ENCODE data around the gene ASRGL1. TPM values are rescaled to one million over a fixed set of nuclear protein-coding genes. Genes with fewer than 3 reads are reported as not detected.
A peak's percentile ranks its signal among the peaks of the same experiment; 100 is the strongest.
"Not testable (repeated sequence)": the region's sequence is repeated elsewhere in the genome, so short reads cannot be mapped to it uniquely, and the experiment has no call there.

ASRGL1 gene
- total RNA-seq, 1 experiment from 2014 or later, result 51.6 TPM

DNA sequence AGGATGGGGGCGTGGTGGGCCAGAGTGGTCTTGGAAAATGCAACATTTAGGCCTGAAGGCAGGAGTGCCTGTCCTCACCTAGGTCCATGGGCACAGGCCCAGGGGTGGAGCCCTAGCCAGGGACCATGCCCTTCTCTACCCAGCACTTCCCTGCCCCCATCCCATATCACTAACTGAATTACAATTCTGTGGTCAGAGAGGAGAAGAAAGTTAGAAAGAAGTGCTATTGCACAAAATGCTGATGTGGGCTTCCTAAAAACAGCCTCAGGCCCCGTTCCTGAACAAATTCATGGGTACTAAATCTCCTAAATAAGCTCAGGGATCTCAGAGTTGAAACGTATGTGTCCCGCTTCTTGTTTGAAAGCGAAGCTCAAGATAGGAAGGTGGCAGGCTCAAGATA is 3.5 kb upstream of the ASRGL1 start (continued):
- TF ChIP-seq CBFB (CRISPR knock-in tag; IDR thresholded peaks at IDR 0.05; ENCODE audit: low read depth) (no peak), ZNF317 (CRISPR knock-in tag; IDR thresholded peaks at IDR 0.05; ENCODE audit: borderline replicate concordance, low read depth) (no peak), IRF1 (CRISPR knock-in tag; IDR thresholded peaks at IDR 0.05) (no peak)
- TF ChIP-seq, protein P1, sequence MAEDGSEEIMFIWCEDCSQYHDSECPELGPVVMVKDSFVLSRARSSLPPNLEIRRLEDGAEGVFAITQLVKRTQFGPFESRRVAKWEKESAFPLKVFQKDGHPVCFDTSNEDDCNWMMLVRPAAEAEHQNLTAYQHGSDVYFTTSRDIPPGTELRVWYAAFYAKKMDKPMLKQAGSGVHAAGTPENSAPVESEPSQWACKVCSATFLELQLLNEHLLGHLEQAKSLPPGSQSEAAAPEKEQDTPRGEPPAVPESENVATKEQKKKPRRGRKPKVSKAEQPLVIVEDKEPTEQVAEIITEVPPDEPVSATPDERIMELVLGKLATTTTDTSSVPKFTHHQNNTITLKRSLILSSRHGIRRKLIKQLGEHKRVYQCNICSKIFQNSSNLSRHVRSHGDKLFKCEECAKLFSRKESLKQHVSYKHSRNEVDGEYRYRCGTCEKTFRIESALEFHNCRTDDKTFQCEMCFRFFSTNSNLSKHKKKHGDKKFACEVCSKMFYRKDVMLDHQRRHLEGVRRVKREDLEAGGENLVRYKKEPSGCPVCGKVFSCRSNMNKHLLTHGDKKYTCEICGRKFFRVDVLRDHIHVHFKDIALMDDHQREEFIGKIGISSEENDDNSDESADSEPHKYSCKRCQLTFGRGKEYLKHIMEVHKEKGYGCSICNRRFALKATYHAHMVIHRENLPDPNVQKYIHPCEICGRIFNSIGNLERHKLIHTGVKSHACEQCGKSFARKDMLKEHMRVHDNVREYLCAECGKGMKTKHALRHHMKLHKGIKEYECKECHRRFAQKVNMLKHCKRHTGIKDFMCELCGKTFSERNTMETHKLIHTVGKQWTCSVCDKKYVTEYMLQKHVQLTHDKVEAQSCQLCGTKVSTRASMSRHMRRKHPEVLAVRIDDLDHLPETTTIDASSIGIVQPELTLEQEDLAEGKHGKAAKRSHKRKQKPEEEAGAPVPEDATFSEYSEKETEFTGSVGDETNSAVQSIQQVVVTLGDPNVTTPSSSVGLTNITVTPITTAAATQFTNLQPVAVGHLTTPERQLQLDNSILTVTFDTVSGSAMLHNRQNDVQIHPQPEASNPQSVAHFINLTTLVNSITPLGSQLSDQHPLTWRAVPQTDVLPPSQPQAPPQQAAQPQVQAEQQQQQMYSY (CRISPR knock-in tag; IDR thresholded peaks at IDR 0.05), result no peak

GRCh38 chr11:62336949-62337302 is 322 bp upstream of the ASRGL1 start:
- not testable (repeated sequence) for ATAC-seq; H3K36me3 Mint-ChIP-seq; H3K9me3 Mint-ChIP-seq; DNase-seq (ENCODE audit: low spot score)
- CTCF ChIA-PET, result interaction anchor here (0.5 to 1.9 kb wide), 6 partner anchors 31 to 206 kb away, joined by 3 to 7 read pairs (median 6); no protein-coding TSS in a partner anchor
- POLR2A ChIA-PET, result interaction anchor here (1.4 kb wide), 1 partner anchor 255 kb away, joined by 4 read pairs; the partner anchor contains the start of gene TUT1
- H3K27ac Mint-ChIP-seq, result peak overlapping the region; percentile 57; the same call in 1 of the 2 replicates
- peak overlapping the region; percentile 92 for H3K4me3 Mint-ChIP-seq
- TF ChIP-seq ZBTB43 (CRISPR knock-in tag; IDR thresholded peaks at IDR 0.05), result 0 out of 2 replicates have a peak, but pooled peaks have one; percentile 64
- TF ChIP-seq, protein P2, sequence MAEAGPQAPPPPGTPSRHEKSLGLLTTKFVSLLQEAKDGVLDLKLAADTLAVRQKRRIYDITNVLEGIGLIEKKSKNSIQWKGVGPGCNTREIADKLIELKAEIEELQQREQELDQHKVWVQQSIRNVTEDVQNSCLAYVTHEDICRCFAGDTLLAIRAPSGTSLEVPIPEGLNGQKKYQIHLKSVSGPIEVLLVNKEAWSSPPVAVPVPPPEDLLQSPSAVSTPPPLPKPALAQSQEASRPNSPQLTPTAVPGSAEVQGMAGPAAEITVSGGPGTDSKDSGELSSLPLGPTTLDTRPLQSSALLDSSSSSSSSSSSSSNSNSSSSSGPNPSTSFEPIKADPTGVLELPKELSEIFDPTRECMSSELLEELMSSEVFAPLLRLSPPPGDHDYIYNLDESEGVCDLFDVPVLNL (CRISPR knock-in tag; IDR thresholded peaks at IDR 0.05; ENCODE audit: borderline replicate concordance, low read depth), result 0 out of 2 replicates have a peak, but pooled peaks have one; percentile 49
- peaks cover 26% of the 10 kb centered on the region for H3K4me1 Mint-ChIP-seq
- H3K27me3 Mint-ChIP-seq (ENCODE audit: low read depth), result peaks cover 35% of the 10 kb centered on the region

DNA sequence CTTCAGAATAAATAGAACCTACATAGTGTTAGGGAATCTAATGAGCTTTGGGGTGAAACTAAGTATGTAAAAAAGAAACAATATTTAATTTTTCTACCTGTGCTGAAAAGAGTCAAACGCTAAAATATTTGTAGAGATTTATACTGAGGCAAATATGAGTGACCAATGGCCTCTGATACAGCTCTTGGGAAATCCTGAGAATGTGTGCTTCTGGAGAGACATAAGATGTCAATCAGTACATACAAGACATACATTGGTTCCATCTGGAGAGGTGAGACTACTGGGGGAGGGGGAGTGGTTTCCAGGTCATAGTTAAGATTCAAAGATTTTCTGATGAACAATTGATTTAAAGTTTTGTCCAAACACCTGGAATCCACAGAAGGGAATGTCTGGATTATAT is 970 bp downstream of the ASRGL1 start:
- H3K4me1 Mint-ChIP-seq, result peaks cover 26% of the 10 kb centered on the region
- ChIA-PET POLR2A (interaction anchor here (1.1 to 1.4 kb wide), 2 partner anchors 156 to 253 kb away, joined by 3 to 4 read pairs; partner anchors contain the start of gene TUT1), CTCF (interaction anchor here (0.6 to 1.9 kb wide), 9 partner anchors 12 to 236 kb away, joined by 3 to 7 read pairs (median 5); partner anchors contain the start of gene EEF1G)
- no peak overlapping the region for H3K27ac Mint-ChIP-seq
- peaks cover 35% of the 10 kb centered on the region for H3K27me3 Mint-ChIP-seq (ENCODE audit: low read depth)
- no peak for TF ChIP-seq IRF2 (CRISPR knock-in tag; IDR thresholded peaks at IDR 0.05; ENCODE audit: borderline replicate concordance, low read depth)
- H3K9me3 Mint-ChIP-seq, result no peaks in the 10 kb centered on the region
- no peak for DNase-seq (ENCODE audit: low spot score)
- 0 out of 2 replicates have a peak, but pooled peaks cover 4% of the 10 kb centered on the region for H3K36me3 Mint-ChIP-seq
- H3K4me3 Mint-ChIP-seq, result peak overlapping the region; percentile 92
- ATAC-seq, result no peak

GRCh38 chr11:62340269-62340901 is 3.1 kb downstream of the ASRGL1 start:
- Mint-ChIP-seq H3K4me1 (peaks cover 26% of the 10 kb centered on the region), H3K9me3 (no peaks in the 10 kb centered on the region), H3K27ac (no peak overlapping the region), H3K4me3 (no peak overlapping the region), H3K27me3 (ENCODE audit: low read depth) (peaks cover 25% of the 10 kb centered on the region), H3K36me3 (peaks cover 13% of the 10 kb centered on the region)
- ATAC-seq, result peak; percentile 50
- ChIA-PET POLR2A (no interaction called here), CTCF (interaction anchor here (0.6 to 2.6 kb wide), 23 partner anchors 9 to 413 kb away, joined by 3 to 18 read pairs (median 4); partner anchors contain the start of genes CSKMT, TUT1 and ZBTB3)
- DNase-seq (ENCODE audit: low spot score), result peak; percentile 69
- no peak for TF ChIP-seq ZNF512 (CRISPR knock-in tag; IDR thresholded peaks at IDR 0.05; ENCODE audit: borderline replicate concordance)
- TF ChIP-seq ATF6 (CRISPR knock-in tag; IDR thresholded peaks at IDR 0.05), result no peak
- TF ChIP-seq, protein P3, sequence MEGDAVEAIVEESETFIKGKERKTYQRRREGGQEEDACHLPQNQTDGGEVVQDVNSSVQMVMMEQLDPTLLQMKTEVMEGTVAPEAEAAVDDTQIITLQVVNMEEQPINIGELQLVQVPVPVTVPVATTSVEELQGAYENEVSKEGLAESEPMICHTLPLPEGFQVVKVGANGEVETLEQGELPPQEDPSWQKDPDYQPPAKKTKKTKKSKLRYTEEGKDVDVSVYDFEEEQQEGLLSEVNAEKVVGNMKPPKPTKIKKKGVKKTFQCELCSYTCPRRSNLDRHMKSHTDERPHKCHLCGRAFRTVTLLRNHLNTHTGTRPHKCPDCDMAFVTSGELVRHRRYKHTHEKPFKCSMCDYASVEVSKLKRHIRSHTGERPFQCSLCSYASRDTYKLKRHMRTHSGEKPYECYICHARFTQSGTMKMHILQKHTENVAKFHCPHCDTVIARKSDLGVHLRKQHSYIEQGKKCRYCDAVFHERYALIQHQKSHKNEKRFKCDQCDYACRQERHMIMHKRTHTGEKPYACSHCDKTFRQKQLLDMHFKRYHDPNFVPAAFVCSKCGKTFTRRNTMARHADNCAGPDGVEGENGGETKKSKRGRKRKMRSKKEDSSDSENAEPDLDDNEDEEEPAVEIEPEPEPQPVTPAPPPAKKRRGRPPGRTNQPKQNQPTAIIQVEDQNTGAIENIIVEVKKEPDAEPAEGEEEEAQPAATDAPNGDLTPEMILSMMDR (IDR thresholded peaks at IDR 0.05), result peak; percentile 43

All from WTC11 (cell line).